ENCODE data around the gene FAT2. TPM values are rescaled to one million over a fixed set of nuclear protein-coding genes. Genes with fewer than 3 reads are reported as not detected.

Gene FAT2
- total RNA-seq, 8 experiments from 2014 or later: 0.10 to 0.43 (median 0.27) TPM

- Histone ChIP-seq H3K27ac (no peak overlapping the region), H3K4me3 (no peak overlapping the region), H3K4me1 (replicated peaks in 1 of 2) (no peaks in the 10 kb centered on the region)
- in situ Hi-C loops (cut with MboI; ENCODE audit: low pct_unique_long_range_greater_than_20kb in 2 of 9, low sequenced_read_pairs in 9 of 9, unreplicated experiment in 9 of 9): no loop called here
- ATAC-seq (replicated peaks in 6 of 8): no peak
- 64 to 100% (median 80%) methylated on average over 1 to 3 of the region's 3 CpGs; no CpG with 5 or more reads in 1 of the 10 experiments for WGBS, 10 experiments
These were observed 16.2 kb upstream of the FAT2 start for GRCh38 chr5:151607304-151607703.

- Histone ChIP-seq H3K27ac (no peak overlapping the region), H3K4me3 (no peak overlapping the region), H3K4me1 (replicated peaks in 1 of 2) (no peaks in the 10 kb centered on the region)
- 16 to 47% (median 41%) methylated on average over 1 to 3 of the region's 3 CpGs; no CpG with 5 or more reads in 4 of the 10 experiments for WGBS, 10 experiments
- in situ Hi-C loops (cut with MboI; ENCODE audit: low pct_unique_long_range_greater_than_20kb in 2 of 9, low sequenced_read_pairs in 9 of 9, unreplicated experiment in 9 of 9): no loop called here
- ATAC-seq (replicated peaks in 6 of 8): no peak
These were observed 14.4 kb upstream of the FAT2 start for GRCh38 chr5:151605559-151605958.

- in situ Hi-C loops (cut with MboI; ENCODE audit: low pct_unique_long_range_greater_than_20kb in 2 of 9, low sequenced_read_pairs in 9 of 9, unreplicated experiment in 9 of 9): no loop called here
- ATAC-seq (replicated peaks in 6 of 8): peak in 3 of 8 experiments; percentile 81 to 86 (median 85)
- Histone ChIP-seq H3K4me3 (no peak overlapping the region), H3K4me1 (replicated peaks in 1 of 2) (no peaks in the 10 kb centered on the region), H3K27ac (no peak overlapping the region)
These were observed 11.7 kb upstream of the FAT2 start for GRCh38 chr5:151602806-151603205.

- Histone ChIP-seq H3K4me1 (replicated peaks in 1 of 2) (no peaks in the 10 kb centered on the region), H3K27ac (no peak overlapping the region), H3K4me3 (no peak overlapping the region)
- in situ Hi-C loops (cut with MboI; ENCODE audit: low pct_unique_long_range_greater_than_20kb in 2 of 9, low sequenced_read_pairs in 9 of 9, unreplicated experiment in 9 of 9): no loop called here
- 33 to 100% (median 71%) methylated on average over 1 to 4 of the region's 4 CpGs; no CpG with 5 or more reads in 3 of the 10 experiments for WGBS, 10 experiments
- ATAC-seq (replicated peaks in 6 of 8): no peak
These were observed 10.3 kb upstream of the FAT2 start for GRCh38 chr5:151601391-151601790.

GRCh38 chr5:151600069-151600665 is 9.0 kb upstream of the FAT2 start:
- Histone ChIP-seq H3K4me3 (no peak overlapping the region), H3K27ac (no peak overlapping the region), H3K4me1 (replicated peaks in 1 of 2) (no peaks in the 10 kb centered on the region)
- no peak for ATAC-seq (replicated peaks in 6 of 8)
- WGBS, 10 experiments: 0 to 88% (median 81%) methylated on average over 1 to 3 of the region's 3 CpGs; no CpG with 5 or more reads in 3 of the 10 experiments
- in situ Hi-C loops (cut with MboI; ENCODE audit: low pct_unique_long_range_greater_than_20kb in 2 of 9, low sequenced_read_pairs in 9 of 9, unreplicated experiment in 9 of 9): no loop called here

GRCh38 chr5:151598984-151599383 is 7.9 kb upstream of the FAT2 start:
- Histone ChIP-seq H3K27ac (no peak overlapping the region), H3K4me3 (no peak overlapping the region), H3K4me1 (replicated peaks in 1 of 2) (no peaks in the 10 kb centered on the region)
- ATAC-seq (replicated peaks in 6 of 8): no peak
- 0 to 100% (median 80%) methylated on average over 1 to 2 of the region's 2 CpGs; no CpG with 5 or more reads in 3 of the 10 experiments for WGBS, 10 experiments
- in situ Hi-C loops (cut with MboI; ENCODE audit: low pct_unique_long_range_greater_than_20kb in 2 of 9, low sequenced_read_pairs in 9 of 9, unreplicated experiment in 9 of 9): no loop called here

- Histone ChIP-seq H3K27ac (no peak overlapping the region), H3K4me3 (no peak overlapping the region), H3K4me1 (replicated peaks in 1 of 2) (no peaks in the 10 kb centered on the region)
- WGBS, 10 experiments: 0 to 100% (median 76%) methylated on average over 1 of the region's 1 CpG; no CpG with 5 or more reads in 4 of the 10 experiments
- in situ Hi-C loops (cut with MboI; ENCODE audit: low pct_unique_long_range_greater_than_20kb in 2 of 9, low sequenced_read_pairs in 9 of 9, unreplicated experiment in 9 of 9): no loop called here
- no peak for ATAC-seq (replicated peaks in 6 of 8)
These were observed 7.4 kb upstream of the FAT2 start for GRCh38 chr5:151598549-151598948.

- WGBS, 10 experiments: 50 to 100% (median 78%) methylated on average over 1 to 3 of the region's 3 CpGs; no CpG with 5 or more reads in 4 of the 10 experiments
- Histone ChIP-seq H3K4me1 (replicated peaks in 1 of 2) (no peaks in the 10 kb centered on the region), H3K4me3 (no peak overlapping the region), H3K27ac (no peak overlapping the region)
- no peak for ATAC-seq (replicated peaks in 6 of 8)
- in situ Hi-C loops (cut with MboI; ENCODE audit: low pct_unique_long_range_greater_than_20kb in 2 of 9, low sequenced_read_pairs in 9 of 9, unreplicated experiment in 9 of 9): no loop called here
These were observed 6.6 kb upstream of the FAT2 start for GRCh38 chr5:151597749-151598148.

- Histone ChIP-seq H3K4me3 (no peak overlapping the region), H3K4me1 (replicated peaks in 1 of 2) (no peaks in the 10 kb centered on the region), H3K27ac (no peak overlapping the region)
- no CpG with 5 or more reads among the region's 2 CpGs for WGBS, 10 experiments
- in situ Hi-C loops (cut with MboI; ENCODE audit: low pct_unique_long_range_greater_than_20kb in 2 of 9, low sequenced_read_pairs in 9 of 9, unreplicated experiment in 9 of 9): no loop called here
- ATAC-seq (replicated peaks in 6 of 8): peak in 6 of 8 experiments; percentile 31 to 98 (median 82)
These were observed 5.9 kb upstream of the FAT2 start for GRCh38 chr5:151596828-151597539.

GRCh38 chr5:151595411-151595826 is 4.3 kb upstream of the FAT2 start:
- H3K4me1 ChIP-seq (replicated peaks in 1 of 2): no peaks in the 10 kb centered on the region
- H3K27ac ChIP-seq: no peak overlapping the region
- no peak for ATAC-seq (replicated peaks in 6 of 8)
- H3K4me3 ChIP-seq: no peak overlapping the region
- 0 to 89% (median 66%) methylated on average over 1 to 6 of the region's 11 CpGs; no CpG with 5 or more reads in 4 of the 10 experiments for WGBS, 10 experiments
- in situ Hi-C loops (cut with MboI; ENCODE audit: low pct_unique_long_range_greater_than_20kb in 2 of 9, low sequenced_read_pairs in 9 of 9, unreplicated experiment in 9 of 9): no loop called here

- Histone ChIP-seq H3K4me3 (no peak overlapping the region), H3K4me1 (replicated peaks in 1 of 2) (no peaks in the 10 kb centered on the region), H3K27ac (no peak overlapping the region)
- in situ Hi-C loops (cut with MboI; ENCODE audit: low pct_unique_long_range_greater_than_20kb in 2 of 9, low sequenced_read_pairs in 9 of 9, unreplicated experiment in 9 of 9): no loop called here
- whole genome bisulfite sequencing, 10 experiments: 50 to 100% (median 62%) methylated on average over 1 to 3 of the region's 10 CpGs; no CpG with 5 or more reads in 7 of the 10 experiments
- peak in 1 of 8 experiments; percentile 26 for ATAC-seq (replicated peaks in 6 of 8)
These were observed 1.8 kb upstream of the FAT2 start for GRCh38 chr5:151592855-151593408.

- ATAC-seq (replicated peaks in 6 of 8): no peak
- Histone ChIP-seq H3K27ac (no peak overlapping the region), H3K4me3 (no peak overlapping the region), H3K4me1 (replicated peaks in 1 of 2) (no peaks in the 10 kb centered on the region)
- 13 to 86% (median 50%) methylated on average over 1 to 4 of the region's 6 CpGs; no CpG with 5 or more reads in 1 of the 10 experiments for WGBS, 10 experiments
- in situ Hi-C loops (cut with MboI; ENCODE audit: low pct_unique_long_range_greater_than_20kb in 2 of 9, low sequenced_read_pairs in 9 of 9, unreplicated experiment in 9 of 9): no loop called here
These were observed 1.1 kb downstream of the FAT2 start for GRCh38 chr5:151589878-151590570.
